VCaP (cell line): ENCODE results near the gene SLC9A9.

Experiments used
- H3K27ac ChIP-seq: fragments of 450-650 bp; 2 replicates; pipeline ENCODE4 v1.5.1; 2017
- CTCF ChIP-seq: fragments of 450-650 bp; conservative IDR thresholded peaks from 2 replicates; pipeline ENCODE4 v1.5.1; 2017; ENCODE audit warnings: mild to moderate bottlenecking, moderate library complexity

SLC9A9 gene

DNA sequence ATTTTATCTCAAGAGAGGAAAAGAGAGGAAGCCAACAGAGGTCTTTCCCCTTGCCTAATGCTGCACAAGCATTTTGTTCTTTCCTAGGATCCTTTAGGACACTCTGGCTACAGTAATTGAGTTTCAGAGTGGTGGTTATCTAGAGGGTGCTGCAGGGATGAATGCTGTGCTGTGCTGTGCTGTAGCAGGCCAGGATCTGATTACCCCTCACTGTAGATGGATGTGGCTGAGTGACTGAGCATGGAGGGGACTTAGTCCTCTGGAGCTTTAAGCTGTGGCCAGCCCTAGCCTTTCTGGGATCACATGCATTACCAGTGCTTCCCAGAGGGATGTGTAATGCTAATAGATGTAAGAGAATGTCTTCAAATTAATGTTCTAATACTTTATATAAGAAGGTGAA lies 94.8 kb downstream of the SLC9A9 start:
- TF ChIP-seq CTCF, result no peak
- H3K27ac ChIP-seq, result no peak overlapping the region

DNA sequence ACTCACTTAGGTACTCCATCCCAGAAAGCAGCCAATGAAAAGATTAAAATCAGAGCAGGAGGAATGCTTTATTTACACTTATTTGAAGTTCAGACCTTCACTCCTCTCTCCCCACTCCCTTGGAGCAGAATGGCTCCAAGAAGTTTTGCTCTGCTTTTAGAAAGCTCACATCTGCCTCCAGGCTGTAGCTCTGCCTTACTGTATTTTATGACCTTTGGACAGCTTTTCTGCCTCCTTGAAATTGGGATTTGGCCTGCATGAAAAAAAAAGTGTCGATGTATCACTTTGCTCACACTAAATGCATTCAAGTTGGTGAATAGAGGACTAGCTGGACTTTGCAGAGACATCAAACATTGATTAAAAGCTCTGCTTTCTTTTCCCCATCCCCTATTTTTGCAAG lies 95.3 kb downstream of the SLC9A9 start:
- H3K27ac ChIP-seq, result no peak overlapping the region

GRCh38 chr3:143751643-143752178 lies 96.6 kb downstream of the SLC9A9 start:
- TF ChIP-seq CTCF, result no peak

More for the DNA sequence above, 95.3 kb downstream of the SLC9A9 start:
- TF ChIP-seq CTCF, result no peak

DNA sequence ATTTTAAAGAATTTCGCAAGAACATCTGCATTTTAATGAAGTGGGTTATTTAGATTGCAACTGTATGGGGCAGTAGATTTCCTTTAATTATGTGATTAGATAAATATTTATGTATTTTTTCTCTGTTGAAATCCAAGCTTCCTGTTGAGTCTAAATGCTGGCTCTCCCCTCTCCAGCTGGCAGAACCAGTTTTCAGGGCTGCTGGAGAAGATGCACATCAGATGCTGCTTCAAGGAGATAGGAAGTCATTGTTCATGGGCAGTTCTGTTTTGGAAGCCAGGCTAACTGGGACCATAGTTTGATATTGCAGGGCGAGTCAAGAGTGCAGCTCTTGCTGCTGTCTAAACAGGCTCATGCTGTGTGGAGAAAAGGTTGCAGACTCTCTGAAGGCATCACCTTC lies 97.4 kb downstream of the SLC9A9 start:
- H3K27ac ChIP-seq, result peak overlapping the region; percentile 34
- TF ChIP-seq CTCF, result no peak

More at GRCh38 chr3:143751643-143752178, 96.6 kb downstream of the SLC9A9 start:
- H3K27ac ChIP-seq, result peak overlapping the region; percentile 34; the same call in 1 of the 2 replicates

DNA sequence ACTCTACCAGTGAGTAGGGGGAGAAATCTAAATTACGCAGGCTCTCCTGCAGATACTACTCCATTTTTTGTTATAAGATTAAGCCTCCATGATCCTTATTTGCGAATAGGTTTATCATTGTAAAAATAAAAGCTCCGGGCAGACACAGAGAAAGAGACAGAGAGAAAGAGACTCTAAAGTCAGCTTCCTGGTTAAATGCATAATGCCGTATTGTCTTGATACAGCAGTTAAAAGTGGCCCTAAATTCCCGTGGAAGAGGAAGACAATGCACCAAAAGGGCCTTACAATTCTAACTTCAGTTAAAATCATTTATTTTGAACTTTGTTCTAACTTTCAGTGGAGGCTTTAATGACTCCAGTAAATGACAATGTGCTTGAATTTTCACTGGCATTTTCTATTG lies 98.3 kb downstream of the SLC9A9 start:
- no peak overlapping the region for H3K27ac ChIP-seq
- TF ChIP-seq CTCF, result no peak

- no peak overlapping the region for H3K27ac ChIP-seq
- TF ChIP-seq CTCF, result no peak
These were observed 111.2 kb downstream of the SLC9A9 start for GRCh38 chr3:143737065-143737464.

- no peak overlapping the region for H3K27ac ChIP-seq
- TF ChIP-seq CTCF, result no peak
These were observed 111.9 kb downstream of the SLC9A9 start for GRCh38 chr3:143736205-143736997.
